RWPE2 (cell line): ENCODE measurements around the gene CKAP4.

Source experiments
- ATAC-seq: fragments of 200-7000 bp; cut with Tn5 transposase; 3 replicates; pipeline ENCODE4 v1.9.1; 2021; ENCODE audit warnings: low read depth
- DNase-seq: peaks from one replicate; pipeline ENCODE4 v3.0.0-alpha.2; 2020; ENCODE audit warnings: low spot score
- H3K27ac ChIP-seq: fragments of 450-650 bp; 2 replicates; pipeline ENCODE4 v1.5.1; 2017; ENCODE audit warnings: mild to moderate bottlenecking; ENCODE audit not compliant: poor library complexity, severe bottlenecking
- H3K27me3 ChIP-seq: fragments of 250-450 bp; sonication (Bioruptor Pico); 2 replicates; pipeline ENCODE4 v1.5.1; 2021; ENCODE audit warnings: mild to moderate bottlenecking, moderate library complexity; ENCODE audit not compliant: insufficient read depth, poor library complexity, severe bottlenecking
- H3K36me3 ChIP-seq: fragments of 250-450 bp; sonication (Bioruptor Pico); 2 replicates; pipeline ENCODE4 v1.5.1; 2020; ENCODE audit warnings: low read depth, mild to moderate bottlenecking, moderate library complexity
- H3K4me1 ChIP-seq: fragments of 250-450 bp; sonication (Bioruptor Pico); 2 replicates; pipeline ENCODE4 v1.5.1; 2021; ENCODE audit warnings: mild to moderate bottlenecking, moderate library complexity; ENCODE audit not compliant: insufficient read depth, poor library complexity, severe bottlenecking
- H3K4me3 ChIP-seq: fragments of 250-450 bp; sonication (Bioruptor Pico); 2 replicates; pipeline ENCODE4 v1.5.1; 2021; ENCODE audit warnings: mild to moderate bottlenecking, moderate library complexity; ENCODE audit not compliant: severe bottlenecking
- H3K9me3 ChIP-seq: fragments of 250-450 bp; sonication (Bioruptor Pico); 2 replicates; pipeline ENCODE4 v1.5.1; 2021; ENCODE audit warnings: mild to moderate bottlenecking, moderate library complexity; ENCODE audit not compliant: severe bottlenecking
- CTCF ChIP-seq: fragments of 450-650 bp; IDR thresholded peaks from one replicate; pipeline ENCODE4 v1.5.1; 2017; ENCODE audit warnings: mild to moderate bottlenecking, moderate library complexity; ENCODE audit not compliant: poor library complexity, severe bottlenecking

CKAP4 gene

GRCh38 chr12:106291342-106291741, 43.5 kb upstream of the CKAP4 start:
- Histone ChIP-seq H3K4me1 (peaks cover 32% of the 10 kb centered on the region), H3K27me3 (no peaks in the 10 kb centered on the region), H3K4me3 (no peak overlapping the region), H3K27ac (no peak overlapping the region), H3K36me3 (no peaks in the 10 kb centered on the region), H3K9me3 (no peaks in the 10 kb centered on the region)
- no peak for DNase-seq
- peak; percentile 26; the same call in 1 of the 3 replicates for ATAC-seq
- no peak for TF ChIP-seq CTCF

GRCh38 chr12:106290666-106291065, 42.8 kb upstream of the CKAP4 start:
- no peak overlapping the region for H3K27ac ChIP-seq
- no peaks in the 10 kb centered on the region for H3K9me3 ChIP-seq
- no peaks in the 10 kb centered on the region for H3K36me3 ChIP-seq
- DNase-seq (no peak), ATAC-seq (no peak)
- no peaks in the 10 kb centered on the region for H3K27me3 ChIP-seq
- peaks cover 25% of the 10 kb centered on the region for H3K4me1 ChIP-seq
- H3K4me3 ChIP-seq, result no peak overlapping the region
- no peak for TF ChIP-seq CTCF

- TF ChIP-seq CTCF, result no peak
- H3K4me1 ChIP-seq, result peaks cover 25% of the 10 kb centered on the region
- DNase-seq (no peak), ATAC-seq (no peak)
- H3K27ac ChIP-seq, result peak overlapping the region; percentile 86
- no peaks in the 10 kb centered on the region for H3K27me3 ChIP-seq
- H3K4me3 ChIP-seq, result no peak overlapping the region
- H3K9me3 ChIP-seq, result no peaks in the 10 kb centered on the region
- no peaks in the 10 kb centered on the region for H3K36me3 ChIP-seq
Measured at GRCh38 chr12:106289196-106289681, 41.4 kb upstream of the CKAP4 start.

- Histone ChIP-seq H3K4me1 (peaks cover 25% of the 10 kb centered on the region), H3K36me3 (no peaks in the 10 kb centered on the region), H3K27ac (peak overlapping the region; percentile 86), H3K27me3 (no peaks in the 10 kb centered on the region), H3K4me3 (no peak overlapping the region), H3K9me3 (no peaks in the 10 kb centered on the region)
- DNase-seq (no peak), ATAC-seq (peak; percentile 96)
- TF ChIP-seq CTCF, result no peak
Measured at GRCh38 chr12:106288494-106289195, 40.8 kb upstream of the CKAP4 start.

- no peak for DNase-seq
- ATAC-seq, result peak; percentile 5; the same call in 1 of the 3 replicates
- no peaks in the 10 kb centered on the region for H3K36me3 ChIP-seq
- peaks cover 25% of the 10 kb centered on the region for H3K4me1 ChIP-seq
- H3K27ac ChIP-seq, result peak overlapping the region; percentile 86
- no peaks in the 10 kb centered on the region for H3K27me3 ChIP-seq
- H3K4me3 ChIP-seq, result no peak overlapping the region
- TF ChIP-seq CTCF, result no peak
- no peaks in the 10 kb centered on the region for H3K9me3 ChIP-seq
Measured at GRCh38 chr12:106288101-106288493, 40.3 kb upstream of the CKAP4 start.
